H1 (cell line): ENCODE data around the gene PDIA5. TPM values are rescaled to one million over a fixed set of nuclear protein-coding genes. Genes with fewer than 3 reads are reported as not detected.

Experiments used
- CTCF ChIA-PET: fragments of 300-600 bp; sonication (Branson Sonifier 250); formaldehyde crosslinking; loops from one replicate; lab custom pipeline; 2021; ENCODE audit not compliant: partially characterized antibody; lab: Charles Lee
- POLR2A ChIA-PET: fragments of 300-600 bp; sonication (Branson Sonifier 250); formaldehyde crosslinking; loops from one replicate; lab custom pipeline; 2021; ENCODE audit warnings: inconsistent platforms; ENCODE audit not compliant: partially characterized antibody; lab: Charles Lee
- DNase-seq, 2 experiments: peaks; one replicate each; pipeline versions ENCODE4 v3.0.0 to v3.0.0-alpha.2; 2010 to 2022; ENCODE audit warnings: low spot score in 2 of 2, low read depth in 1 of 2, mixed read lengths in 1 of 2
- FAIRE-seq: peaks from 2 replicates; lab custom pipeline; 2011; peaks lifted over from hg19 to GRCh38; lab: Jason Lieb, UNC
- H2AFZ ChIP-seq: 2 replicates; pipeline ENCODE4 v1.8.1; 2012; ENCODE audit warnings: low read length, inconsistent platforms
- H2AK5ac ChIP-seq: 2 replicates; pipeline ENCODE4 v1.6.1; 2013; ENCODE audit warnings: low read depth, low read length
- H2BK120ac ChIP-seq: replicated peaks from 2 replicates; pipeline ENCODE3; 2013; ENCODE audit warnings: low read depth, low read length, inconsistent platforms
- H2BK12ac ChIP-seq: 2 replicates; pipeline ENCODE4 v1.6.1; 2013; ENCODE audit warnings: low read depth, low read length
- H2BK15ac ChIP-seq: 2 replicates; pipeline ENCODE4 v1.6.1; 2013; ENCODE audit warnings: low read length
- H2BK20ac ChIP-seq: 2 replicates; pipeline ENCODE4 v1.6.1; 2013; ENCODE audit warnings: low read length
- H2BK5ac ChIP-seq: 2 replicates; pipeline ENCODE4 v1.6.1; 2013; ENCODE audit warnings: low read depth, low read length
- H3K14ac ChIP-seq: 2 replicates; pipeline ENCODE4 v1.6.1; 2013; ENCODE audit warnings: inconsistent platforms; ENCODE audit not compliant: insufficient read length
- H3K18ac ChIP-seq: 2 replicates; pipeline ENCODE4 v1.6.1; 2013; ENCODE audit warnings: low read length; ENCODE audit errors: extremely low read depth
- H3K23ac ChIP-seq: 2 replicates; pipeline ENCODE4 v1.6.1; 2013; ENCODE audit warnings: inconsistent platforms; ENCODE audit not compliant: insufficient read length
- H3K23me2 ChIP-seq: 2 replicates; pipeline ENCODE4 v1.6.1; 2013; ENCODE audit warnings: low read depth, low read length
- H3K27ac ChIP-seq: 2 replicates; pipeline ENCODE4 v1.6.1; 2011; ENCODE audit warnings: low read depth, low read length, inconsistent platforms
- H3K27me3 ChIP-seq, 4 experiments: replicated peaks in 1 of 4; 1 replicate in 1 of 4; 2 replicates in 3 of 4; pipeline versions ENCODE4 v1.6.1 to v1.8.1; 2011 to 2013; ENCODE audit warnings: low read length in 3 of 4, mild to moderate bottlenecking in 3 of 4, inconsistent platforms in 2 of 4, mixed read lengths in 2 of 4, moderate library complexity in 1 of 4; ENCODE audit not compliant: control insufficient read depth in 3 of 4, insufficient read depth in 3 of 4; ENCODE audit errors: extremely low read depth in 1 of 4
- H3K36me3 ChIP-seq, 4 experiments: 2 replicates each; pipeline versions ENCODE4 v1.6.1 to v1.8.1; 2011 to 2013; ENCODE audit warnings: mild to moderate bottlenecking in 4 of 4, low read length in 3 of 4, moderate library complexity in 2 of 4, control low read depth in 1 of 4, inconsistent platforms in 1 of 4; ENCODE audit not compliant: insufficient read depth in 4 of 4, control insufficient read depth in 2 of 4
- H3K4ac ChIP-seq: replicated peaks from 2 replicates; pipeline ENCODE3; 2013; ENCODE audit warnings: low read length, low read depth, mixed read lengths, inconsistent platforms; ENCODE audit not compliant: insufficient read length
- H3K4me1 ChIP-seq, 4 experiments: replicated peaks in 1 of 4; 1 replicate in 1 of 4; 2 replicates in 3 of 4; pipeline versions ENCODE4 v1.6.1 to v1.8.1; 2011 to 2013; ENCODE audit warnings: low read length in 3 of 4, inconsistent platforms in 2 of 4, mixed read lengths in 1 of 4; ENCODE audit not compliant: insufficient read depth in 4 of 4, control insufficient read depth in 3 of 4
- H3K4me2 ChIP-seq, 2 experiments: 2 replicates each; pipeline versions ENCODE4 v1.6.1 to v1.8.1; 2011 to 2013; ENCODE audit warnings: low read depth in 2 of 2, low read length in 2 of 2, control low read depth in 1 of 2, inconsistent platforms in 1 of 2, mild to moderate bottlenecking in 1 of 2; ENCODE audit not compliant: insufficient read depth in 1 of 2
- H3K4me3 ChIP-seq, 4 experiments: fragments of 200-600, 300-600 bp in 1 of 4; sonication (generic), shearing (Covaris generic), sonication (Bioruptor Twin) in 1 of 4; 2 replicates each; pipeline versions ENCODE4 v1.5.1 to v1.8.1; 2011 to 2016; ENCODE audit warnings: low read length in 4 of 4, low read depth in 3 of 4, control low read depth in 2 of 4, inconsistent platforms in 2 of 4, mild to moderate bottlenecking in 2 of 4, mixed read lengths in 1 of 4, moderate library complexity in 1 of 4; ENCODE audit not compliant: insufficient read depth in 2 of 4; ENCODE audit errors: extremely low read depth in 1 of 4
- H3K56ac ChIP-seq: replicated peaks from 2 replicates; pipeline ENCODE3; 2013; ENCODE audit warnings: low read depth, mild to moderate bottlenecking, mixed read lengths, low read length, inconsistent platforms; ENCODE audit not compliant: insufficient read length
- H3K79me1 ChIP-seq: 2 replicates; pipeline ENCODE4 v1.6.1; 2013; ENCODE audit warnings: low read depth, low read length, control low read depth
- H3K79me2 ChIP-seq, 2 experiments: 2 replicates each; pipeline versions ENCODE4 v1.6.1 to v1.8.1; 2012 to 2013; ENCODE audit warnings: low read length in 2 of 2, mild to moderate bottlenecking in 2 of 2, inconsistent platforms in 1 of 2; ENCODE audit not compliant: insufficient read depth in 2 of 2, control insufficient read depth in 1 of 2
- H3K9ac ChIP-seq, 4 experiments: replicated peaks in 1 of 4; 1 replicate in 1 of 4; 2 replicates in 3 of 4; pipeline versions ENCODE4 v1.6.1 to v1.8.1; 2011 to 2013; ENCODE audit warnings: low read depth in 3 of 4, low read length in 3 of 4, control low read depth in 2 of 4, mild to moderate bottlenecking in 2 of 4, moderate library complexity in 2 of 4, inconsistent platforms in 1 of 4; ENCODE audit errors: extremely low read depth in 1 of 4
- H3K9me3 ChIP-seq, 2 experiments: 2 replicates each; pipeline versions ENCODE4 v1.6.1 to v1.8.1; 2012 to 2013; ENCODE audit warnings: mild to moderate bottlenecking in 2 of 2, moderate library complexity in 2 of 2, control low read depth in 1 of 2, inconsistent platforms in 1 of 2, low read depth in 1 of 2, low read length in 1 of 2, mixed read lengths in 1 of 2; ENCODE audit not compliant: insufficient read depth in 2 of 2
- H4K20me1 ChIP-seq, 2 experiments: replicated peaks in 1 of 2; 2 replicates each; pipeline versions ENCODE3 to v1.8.1; 2011 to 2013; ENCODE audit warnings: inconsistent platforms in 2 of 2, low read length in 2 of 2, mild to moderate bottlenecking in 1 of 2; ENCODE audit not compliant: insufficient read depth in 2 of 2, control insufficient read depth in 1 of 2
- H4K5ac ChIP-seq: 2 replicates; pipeline ENCODE4 v1.6.1; 2013; ENCODE audit warnings: low read length, low read depth, mixed read lengths, inconsistent platforms; ENCODE audit not compliant: insufficient read length
- H4K8ac ChIP-seq: 2 replicates; pipeline ENCODE4 v1.8.0; 2013; ENCODE audit warnings: mild to moderate bottlenecking, moderate library complexity, low read length, inconsistent platforms; ENCODE audit not compliant: insufficient read depth; ENCODE audit errors: extremely low read depth
- H4K91ac ChIP-seq: replicated peaks from 2 replicates; pipeline ENCODE3; 2013; ENCODE audit warnings: low read length, mixed read lengths, inconsistent platforms; ENCODE audit not compliant: insufficient read length
- BRCA1 ChIP-seq: IDR thresholded peaks from 2 replicates; pipeline ENCODE4 v1.6.1; 2012; ENCODE audit warnings: low read depth, low read length, improper control_type of control experiment
- CBX5 ChIP-seq: fragments of 300-800, 300-1000 bp; sonication (generic); IDR thresholded peaks from 2 replicates; pipeline ENCODE4 v1.7.1; 2016; ENCODE audit warnings: antibody characterized with exemption, low read length, low read depth
- CBX8 ChIP-seq: fragments of 300-800, 300-1000 bp; sonication (generic); IDR thresholded peaks from 2 replicates; pipeline ENCODE4 v1.7.1; 2016; ENCODE audit warnings: low read depth, low read length, borderline replicate concordance
- CTBP2 ChIP-seq: IDR thresholded peaks from 2 replicates; pipeline ENCODE4 v1.7.0; 2011; ENCODE audit warnings: borderline replicate concordance, mild to moderate bottlenecking, moderate library complexity, mixed read lengths, low read length; ENCODE audit not compliant: insufficient read depth, insufficient read length
- EZH2 ChIP-seq: fragments of 200-600 bp; sonication (generic); IDR thresholded peaks from 2 replicates; pipeline ENCODE4 v1.7.1; 2012; ENCODE audit warnings: low read depth, mild to moderate bottlenecking, moderate library complexity, low read length, inconsistent platforms; ENCODE audit not compliant: severe bottlenecking
- FOSL1 ChIP-seq: IDR thresholded peaks from 2 replicates; pipeline ENCODE4 v1.6.1; 2011; ENCODE audit warnings: mild to moderate bottlenecking, low read depth, low read length, moderate library complexity; ENCODE audit not compliant: insufficient read depth
- HDAC6 ChIP-seq: IDR thresholded peaks from one replicate; pipeline ENCODE4 v1.7.1; 2012; ENCODE audit warnings: low read depth, mild to moderate bottlenecking, inconsistent platforms, low read length, moderate library complexity
- KDM5A ChIP-seq: fragments of 200-600 bp; IDR thresholded peaks from 2 replicates; pipeline ENCODE4 v1.7.1; 2012; ENCODE audit warnings: mild to moderate bottlenecking, low read length, inconsistent platforms, mixed read lengths
- NRF1 ChIP-seq: IDR thresholded peaks from 2 replicates; pipeline ENCODE4 v1.6.1; 2011; ENCODE audit warnings: mild to moderate bottlenecking, low read depth, low read length, improper control_type of control experiment
- RXRA ChIP-seq: IDR thresholded peaks from 2 replicates; pipeline ENCODE4 v1.6.1; 2011; ENCODE audit warnings: low read depth, mild to moderate bottlenecking, low read length, moderate library complexity; ENCODE audit not compliant: insufficient read depth
- SAP30 ChIP-seq: fragments of 300-600 bp; sonication (generic); IDR thresholded peaks from 2 replicates; pipeline ENCODE4 v1.7.1; 2012; ENCODE audit warnings: low read length, moderate library complexity, mild to moderate bottlenecking, inconsistent platforms; ENCODE audit not compliant: insufficient read depth, insufficient replicate concordance
- SIN3A ChIP-seq, 2 experiments: IDR thresholded peaks in 1 of 2; conservative IDR thresholded peaks in 1 of 2; 2 replicates each; pipeline ENCODE4 v1.6.1; 2011 to 2012; ENCODE audit warnings: low read length in 2 of 2, improper control_type of control experiment in 1 of 2, low read depth in 1 of 2, mild to moderate bottlenecking in 1 of 2
- WGBS, 2 experiments: shearing (Covaris generic) in 1 of 2; methylation state at CpG; one replicate each; pipeline versions ENCODE4 v1.1.6 to v1.1.7; 2013 to 2015; ENCODE audit warnings: low lambda C conversion rate in 2 of 2, mixed read lengths in 2 of 2, inconsistent platforms in 1 of 2, low coverage in 1 of 2, missing lambda C conversion rate in 1 of 2; ENCODE audit not compliant: insufficient replicate concordance in 2 of 2, insufficient coverage in 1 of 2, insufficient read length in 1 of 2; ENCODE audit errors: extremely low coverage in 1 of 2, missing lambda C conversion rate in 1 of 2; 5-methylcytosine and 5-hydroxymethylcytosine counted together
- polyA plus RNA-seq, 7 experiments: library from polyadenylated mRNA; depleted of rRNA in 3 of 7; stranded (reverse) in 5 of 7; unstranded in 2 of 7; fragments of >200 nt in 5 of 7; fragments of 200-250 nt in 2 of 7; gene quantifications; 1 replicate in 5 of 7; 2 replicates in 1 of 7; 4 replicates in 1 of 7; pipeline versions ENCODE4 v1.2.1 to v1.2.3, GENCODE V29; 2011 to 2013; ENCODE audit warnings: missing spikeins in 2 of 7, mixed read lengths in 2 of 7
- total RNA-seq: library from RNA; stranded (reverse); fragmentation: NEBNext Ultra II Directional; extraction: Animal tissue kit (Norgen Biotek cat#: 25700); gene quantifications from 2 replicates; pipeline ENCODE4 v1.2.1, GENCODE V29; 2021
- TF ChIP-seq, protein P1 (sequence below): IDR thresholded peaks from 2 replicates; pipeline ENCODE4 v1.6.1; 2011; ENCODE audit warnings: low read depth, mild to moderate bottlenecking, low read length; ENCODE audit not compliant: insufficient read depth

The PDIA5 gene
- total and polyA plus RNA-seq, 2 of the 8 experiments (the other 6 are each of a cell fraction or from before 2014, with no cell fraction given): 18.2 to 32.8 TPM

- FAIRE-seq: no peak
- H3K4me3 ChIP-seq: no peak overlapping the region
- TF ChIP-seq KDM5A (no peak), HDAC6 (no peak), SAP30 (no peak), CBX8 (no peak), CTBP2 (no peak), FOSL1 (no peak), CBX5 (no peak), RXRA (no peak), EZH2 (no peak), SIN3A (conservative IDR thresholded peaks at IDR 0.05 in 1 of 2, IDR thresholded peaks at IDR 0.05 in 1 of 2; ENCODE audit: low read depth in 1 of 2, low read length in 2 of 2) (no peak), NRF1 (no peak), BRCA1 (no peak)
- TF ChIP-seq, protein P1, sequence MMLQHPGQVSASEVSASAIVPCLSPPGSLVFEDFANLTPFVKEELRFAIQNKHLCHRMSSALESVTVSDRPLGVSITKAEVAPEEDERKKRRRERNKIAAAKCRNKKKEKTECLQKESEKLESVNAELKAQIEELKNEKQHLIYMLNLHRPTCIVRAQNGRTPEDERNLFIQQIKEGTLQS: no peak
Observed at GRCh38 chr3:123180791-123181190, 114.0 kb downstream of the PDIA5 start.

More at GRCh38 chr3:123180791-123181190, 114.0 kb downstream of the PDIA5 start:
- ChIA-PET CTCF (interaction anchor here (0.6 kb wide), 1 partner anchor 788 kb away, joined by 3 read pairs; no protein-coding TSS in a partner anchor), POLR2A (no interaction called here)
- no peak overlapping the region for H2BK15ac ChIP-seq
- no peaks in the 10 kb centered on the region for H3K36me3 ChIP-seq
- no peaks in the 10 kb centered on the region for H3K23me2 ChIP-seq
- H3K56ac ChIP-seq: no peak overlapping the region
- no peak overlapping the region for H2AFZ ChIP-seq
- H2BK5ac ChIP-seq: no peak overlapping the region
- no peak overlapping the region for H2BK20ac ChIP-seq
- no peaks in the 10 kb centered on the region for H3K79me1 ChIP-seq
- no peak overlapping the region for H3K14ac ChIP-seq
- no peak overlapping the region for H4K5ac ChIP-seq
- H3K4ac ChIP-seq: no peak overlapping the region
- no peak overlapping the region for H3K18ac ChIP-seq
- no peaks in the 10 kb centered on the region for H3K9me3 ChIP-seq
- H4K8ac ChIP-seq: no peak overlapping the region
- no peak overlapping the region for H4K91ac ChIP-seq
- H3K4me1 ChIP-seq: no peaks in the 10 kb centered on the region
- no peaks in the 10 kb centered on the region for H4K20me1 ChIP-seq
- H3K4me2 ChIP-seq: no peak overlapping the region
- no peak for DNase-seq
- no peak overlapping the region for H2BK120ac ChIP-seq
- no peak overlapping the region for H3K27ac ChIP-seq
- 86% methylated on average over 5 of the region's 5 CpGs; no CpG with 5 or more reads in 1 of the 2 experiments for WGBS, 2 experiments
- no peaks in the 10 kb centered on the region for H3K79me2 ChIP-seq
- H2AK5ac ChIP-seq: no peak overlapping the region
- H3K27me3 ChIP-seq: no peaks in the 10 kb centered on the region
- H3K23ac ChIP-seq: no peak overlapping the region
- H3K9ac ChIP-seq: no peak overlapping the region
- no peak overlapping the region for H2BK12ac ChIP-seq
